HG03575 (cell line): Measurements from ENCODE around the gene IL1RN.

Experiments
- ATAC-seq: cut with Tn5 transposase; IDR thresholded peaks from one replicate; pipeline ENCODE4 v1.9.1; 2021; ENCODE audit not compliant: unreplicated experiment, insufficient number of reproducible peaks, low FRiP score; ENCODE audit errors: extremely low read depth

The IL1RN gene

GRCh38 chr2:113098532-113098931, 28.9 kb upstream of the IL1RN start:
- ATAC-seq, result no peak

GRCh38 chr2:113102133-113102532, 25.3 kb upstream of the IL1RN start:
- no peak for ATAC-seq

- ATAC-seq, result no peak
Observed at GRCh38 chr2:113103277-113103676, 24.1 kb upstream of the IL1RN start.

- no peak for ATAC-seq
Observed at GRCh38 chr2:113104054-113104611, 23.3 kb upstream of the IL1RN start.

GRCh38 chr2:113105047-113105785, 22.2 kb upstream of the IL1RN start:
- no peak for ATAC-seq

GRCh38 chr2:113111121-113111520, 16.3 kb upstream of the IL1RN start:
- no peak for ATAC-seq

GRCh38 chr2:113111823-113112287, 15.5 kb upstream of the IL1RN start:
- no peak for ATAC-seq

- no peak for ATAC-seq
Observed at GRCh38 chr2:113112441-113112840, 15.0 kb upstream of the IL1RN start.

- no peak for ATAC-seq
Observed at GRCh38 chr2:113112871-113113270, 14.5 kb upstream of the IL1RN start.

GRCh38 chr2:113113807-113114206, 13.6 kb upstream of the IL1RN start:
- no peak for ATAC-seq

GRCh38 chr2:113114224-113114945, 13.0 kb upstream of the IL1RN start:
- no peak for ATAC-seq

- ATAC-seq, result no peak
Observed at GRCh38 chr2:113114996-113115395, 12.4 kb upstream of the IL1RN start.

GRCh38 chr2:113116100-113116958, 11.1 kb upstream of the IL1RN start:
- no peak for ATAC-seq

GRCh38 chr2:113117541-113118262, 9.7 kb upstream of the IL1RN start:
- ATAC-seq, result no peak

- ATAC-seq, result no peak
Observed at GRCh38 chr2:113118263-113118657, 9.1 kb upstream of the IL1RN start.

GRCh38 chr2:113119111-113119510, 8.3 kb upstream of the IL1RN start:
- ATAC-seq, result no peak

- no peak for ATAC-seq
Observed at GRCh38 chr2:113120861-113121260, 6.5 kb upstream of the IL1RN start.

GRCh38 chr2:113122364-113122763, 5.0 kb upstream of the IL1RN start:
- ATAC-seq, result no peak

GRCh38 chr2:113123726-113124125, 3.7 kb upstream of the IL1RN start:
- ATAC-seq, result no peak
